ENCODE results near the gene LTV1.

The LTV1 gene

GRCh38 chr6:143880412-143880811, 37.3 kb downstream of the LTV1 start:
- TF ChIP-seq CTCF (IDR thresholded peaks at IDR 0.05) = no peak

- TF ChIP-seq CTCF (IDR thresholded peaks at IDR 0.05) = no peak
Observed at GRCh38 chr6:143882401-143882930, 39.3 kb downstream of the LTV1 start.

- no peak for TF ChIP-seq CTCF (IDR thresholded peaks at IDR 0.05)
Observed at GRCh38 chr6:143884216-143884900, 41.2 kb downstream of the LTV1 start.

- no peak for TF ChIP-seq CTCF (IDR thresholded peaks at IDR 0.05)
Observed at GRCh38 chr6:143885116-143885515, 42.0 kb downstream of the LTV1 start.

- no peak for TF ChIP-seq CTCF (IDR thresholded peaks at IDR 0.05)
Observed at GRCh38 chr6:143894655-143895054, 51.5 kb downstream of the LTV1 start.

- TF ChIP-seq CTCF (IDR thresholded peaks at IDR 0.05) = no peak
Observed at GRCh38 chr6:143896126-143896860, 53.2 kb downstream of the LTV1 start.

- no peak for TF ChIP-seq CTCF (IDR thresholded peaks at IDR 0.05)
Observed at GRCh38 chr6:143900358-143900757, 57.2 kb downstream of the LTV1 start.
